Measurements from ENCODE around the gene GMPR2. TPM values are rescaled to one million over a fixed set of nuclear protein-coding genes. Genes with fewer than 3 reads are reported as not detected.
A peak's percentile ranks its signal among the peaks of the same experiment; 100 is the strongest.

The GMPR2 gene
- total and polyA plus RNA-seq, 2 of the 13 experiments (the other 11 are each of a cell fraction or from before 2014, with no cell fraction given) = 210 to 273 TPM

GRCh38 chr14:24215495-24216344 lies 17.0 kb upstream of the GMPR2 start, which contains the start of gene MDP1 (continued):
- TF ChIP-seq NR1H2 (CRISPR knock-in tag; IDR thresholded peaks at IDR 0.05; ENCODE audit: borderline replicate concordance, low read depth) (no peak; the same call in 1 of the 2 replicates), TARDBP (CRISPR knock-in tag; IDR thresholded peaks at IDR 0.05) (peak; percentile 100), ZNF737 (CRISPR knock-in tag; IDR thresholded peaks at IDR 0.05; ENCODE audit: borderline replicate concordance) (no peak), ZBTB1 (CRISPR knock-in tag; IDR thresholded peaks at IDR 0.05; ENCODE audit: borderline replicate concordance) (0 out of 2 replicates have a peak, but pooled peaks have one; percentile 46), ZNF253 (CRISPR knock-in tag; IDR thresholded peaks at IDR 0.05; ENCODE audit: borderline replicate concordance) (peak; percentile 97; the same call in 1 of the 2 replicates), SPEN (CRISPR knock-in tag; IDR thresholded peaks at IDR 0.05; ENCODE audit: low read depth) (peak; percentile 100), ZNF761 (CRISPR knock-in tag; conservative IDR thresholded peaks at IDR 0.05) (peak; percentile 99), SP4 (CRISPR knock-in tag; IDR thresholded peaks at IDR 0.05) (peak; percentile 86), TOE1 (CRISPR knock-in tag; IDR thresholded peaks at IDR 0.05) (peak; percentile 91; the same call in 1 of the 2 replicates), ISL2 (CRISPR knock-in tag; IDR thresholded peaks at IDR 0.05) (peak; percentile 88), HBP1 (CRISPR knock-in tag; IDR thresholded peaks at IDR 0.05; ENCODE audit: low read depth) (peak; percentile 94), ERF (CRISPR knock-in tag; IDR thresholded peaks at IDR 0.05) (peak; percentile 99), ZNF160 (CRISPR knock-in tag; IDR thresholded peaks at IDR 0.05) (peak; percentile 97; the same call in 1 of the 2 replicates), ZNF879 (CRISPR knock-in tag; IDR thresholded peaks at IDR 0.05) (peak; percentile 81; the same call in 1 of the 2 replicates), ZNF788 (CRISPR knock-in tag; IDR thresholded peaks at IDR 0.05; ENCODE audit: borderline replicate concordance) (peak; percentile 99; the same call in 1 of the 2 replicates), ZNF34 (CRISPR knock-in tag; IDR thresholded peaks at IDR 0.05; ENCODE audit: borderline replicate concordance) (peak; percentile 100), HIVEP1 (CRISPR knock-in tag; IDR thresholded peaks at IDR 0.05) (peak; percentile 94), ATAD3A (CRISPR knock-in tag; IDR thresholded peaks at IDR 0.05) (peak; percentile 73), ARID5B (CRISPR knock-in tag; IDR thresholded peaks at IDR 0.05) (peak; percentile 94), ARID3A (IDR thresholded peaks at IDR 0.05; ENCODE audit: low read depth, low read length) (peak; percentile 78; the same call in 1 of the 2 replicates), TERF1 (CRISPR knock-in tag; IDR thresholded peaks at IDR 0.05) (peak; percentile 89)
